Karpas-422 (cell line): Measurements from ENCODE around the gene COL6A1. TPM values are rescaled to one million over a fixed set of nuclear protein-coding genes. Genes with fewer than 3 reads are reported as not detected.

Experiments used
- DNase-seq: peaks from one replicate; pipeline ENCODE4 v3.0.0-alpha.2; 2015
- H2AFZ ChIP-seq: fragments of 200-600 bp; sonication (generic); 2 replicates; pipeline ENCODE4 v1.6.1; 2014; ENCODE audit warnings: antibody characterized with exemption, low read length, mixed read lengths
- H3K27ac ChIP-seq: fragments of 200-600 bp; sonication (generic); 2 replicates; pipeline ENCODE4 v1.5.1; 2014; ENCODE audit warnings: mild to moderate bottlenecking, low read length, moderate library complexity
- H3K27me3 ChIP-seq: fragments of 200-600 bp; sonication (generic); 2 replicates; pipeline ENCODE4 v1.6.1; 2014; ENCODE audit warnings: low read length, mixed read lengths
- H3K36me3 ChIP-seq: fragments of 200-600 bp; sonication (generic); 2 replicates; pipeline ENCODE4 v1.6.1; 2014; ENCODE audit warnings: low read length, mixed read lengths; ENCODE audit not compliant: insufficient read depth
- H3K4me1 ChIP-seq: fragments of 200-600 bp; sonication (generic); 2 replicates; pipeline ENCODE4 v1.6.1; 2014; ENCODE audit warnings: mild to moderate bottlenecking, low read length, mixed read lengths
- H3K4me2 ChIP-seq: fragments of 200-600 bp; sonication (generic); 2 replicates; pipeline ENCODE4 v1.6.1; 2014; ENCODE audit warnings: low read length, low read depth, mild to moderate bottlenecking; ENCODE audit not compliant: poor library complexity, severe bottlenecking
- H3K4me3 ChIP-seq: fragments of 200-600 bp; sonication (generic); 2 replicates; pipeline ENCODE4 v1.5.1; 2014; ENCODE audit warnings: mild to moderate bottlenecking, antibody characterized with exemption, low read length, mixed read lengths
- H3K79me2 ChIP-seq: fragments of 200-600 bp; sonication (generic); 2 replicates; pipeline ENCODE4 v1.6.1; 2014; ENCODE audit warnings: mild to moderate bottlenecking, low read length, mixed read lengths
- H3K9ac ChIP-seq: fragments of 200-600 bp; sonication (generic); 2 replicates; pipeline ENCODE4 v1.6.0; 2014; ENCODE audit warnings: low read length
- H3K9me2 ChIP-seq: fragments of 200-600 bp; sonication (generic), shearing (Covaris generic); replicated peaks from 2 replicates; pipeline ENCODE4 v1.6.0; 2014; ENCODE audit warnings: mild to moderate bottlenecking, low read length, moderate library complexity; ENCODE audit not compliant: insufficient read depth
- H3K9me3 ChIP-seq: fragments of 300-700, 200-600 bp; sonication (generic); 2 replicates; pipeline ENCODE4 v1.6.1; 2014; ENCODE audit warnings: low read length, mixed read lengths
- H4K20me1 ChIP-seq: fragments of 200-600 bp; sonication (generic); 2 replicates; pipeline ENCODE4 v1.6.1; 2014; ENCODE audit warnings: mild to moderate bottlenecking, antibody characterized with exemption, low read length, low read depth; ENCODE audit not compliant: insufficient read depth
- total RNA-seq: library from RNA; depleted of rRNA; stranded (reverse); fragments of >200 nt; shearing (Covaris generic); gene quantifications from 2 replicates; pipeline ENCODE4 v1.2.3, GENCODE V29; 2014; ENCODE audit warnings: low replicate concordance

The COL6A1 gene
- total RNA-seq, 1 experiment from 2014 or later: not detected

- H3K9ac ChIP-seq: no peak overlapping the region
- no peaks in the 10 kb centered on the region for H3K9me3 ChIP-seq
- no peak overlapping the region for H3K4me2 ChIP-seq
- no peak overlapping the region for H3K27ac ChIP-seq
- H3K4me3 ChIP-seq: no peak overlapping the region
- no peaks in the 10 kb centered on the region for H3K36me3 ChIP-seq
- no peaks in the 10 kb centered on the region for H3K9me2 ChIP-seq
- H4K20me1 ChIP-seq: no peaks in the 10 kb centered on the region
- H3K27me3 ChIP-seq: no peaks in the 10 kb centered on the region
- no peak for DNase-seq
- H2AFZ ChIP-seq: no peak overlapping the region
- H3K4me1 ChIP-seq: no peaks in the 10 kb centered on the region
- H3K79me2 ChIP-seq: no peaks in the 10 kb centered on the region
These were observed 4.1 kb downstream of the COL6A1 start for GRCh38 chr21:45985471-45986315.

GRCh38 chr21:45986316-45987051 lies 4.9 kb downstream of the COL6A1 start:
- H3K36me3 ChIP-seq: no peaks in the 10 kb centered on the region
- no peak overlapping the region for H2AFZ ChIP-seq
- H3K4me2 ChIP-seq: no peak overlapping the region
- no peak overlapping the region for H3K9ac ChIP-seq
- no peak for DNase-seq
- no peaks in the 10 kb centered on the region for H3K79me2 ChIP-seq
- no peak overlapping the region for H3K4me3 ChIP-seq
- no peak overlapping the region for H3K27ac ChIP-seq
- no peaks in the 10 kb centered on the region for H3K9me3 ChIP-seq
- H3K4me1 ChIP-seq: no peaks in the 10 kb centered on the region
- H3K9me2 ChIP-seq: no peaks in the 10 kb centered on the region
- H3K27me3 ChIP-seq: no peaks in the 10 kb centered on the region
- H4K20me1 ChIP-seq: no peaks in the 10 kb centered on the region

- H3K9me3 ChIP-seq: no peaks in the 10 kb centered on the region
- no peaks in the 10 kb centered on the region for H3K4me1 ChIP-seq
- H3K27me3 ChIP-seq: no peaks in the 10 kb centered on the region
- no peak overlapping the region for H3K27ac ChIP-seq
- no peak overlapping the region for H2AFZ ChIP-seq
- H3K9me2 ChIP-seq: no peaks in the 10 kb centered on the region
- H4K20me1 ChIP-seq: no peaks in the 10 kb centered on the region
- H3K9ac ChIP-seq: no peak overlapping the region
- H3K36me3 ChIP-seq: no peaks in the 10 kb centered on the region
- H3K4me2 ChIP-seq: no peak overlapping the region
- H3K4me3 ChIP-seq: no peak overlapping the region
- H3K79me2 ChIP-seq: no peaks in the 10 kb centered on the region
- DNase-seq: no peak
These were observed 5.6 kb downstream of the COL6A1 start for GRCh38 chr21:45987121-45987711.

GRCh38 chr21:45988366-45989347 lies 7.1 kb downstream of the COL6A1 start:
- Histone ChIP-seq H2AFZ (no peak overlapping the region), H3K4me1 (no peaks in the 10 kb centered on the region), H3K9me3 (no peaks in the 10 kb centered on the region), H3K4me3 (no peak overlapping the region), H3K36me3 (no peaks in the 10 kb centered on the region), H3K27ac (no peak overlapping the region), H4K20me1 (no peaks in the 10 kb centered on the region), H3K9me2 (no peaks in the 10 kb centered on the region), H3K79me2 (no peaks in the 10 kb centered on the region), H3K9ac (no peak overlapping the region), H3K27me3 (no peaks in the 10 kb centered on the region), H3K4me2 (no peak overlapping the region)
- DNase-seq: no peak

GRCh38 chr21:45989355-45990048 lies 7.9 kb downstream of the COL6A1 start:
- Histone ChIP-seq H3K27me3 (no peaks in the 10 kb centered on the region), H3K9ac (no peak overlapping the region), H3K36me3 (no peaks in the 10 kb centered on the region), H3K9me2 (no peaks in the 10 kb centered on the region), H3K4me1 (no peaks in the 10 kb centered on the region), H3K4me2 (no peak overlapping the region), H3K79me2 (no peaks in the 10 kb centered on the region), H4K20me1 (no peaks in the 10 kb centered on the region), H2AFZ (no peak overlapping the region), H3K4me3 (no peak overlapping the region), H3K27ac (no peak overlapping the region), H3K9me3 (no peaks in the 10 kb centered on the region)
- DNase-seq: no peak

- Histone ChIP-seq H3K36me3 (no peaks in the 10 kb centered on the region), H3K9ac (no peak overlapping the region), H3K9me3 (no peaks in the 10 kb centered on the region), H3K79me2 (no peaks in the 10 kb centered on the region), H4K20me1 (no peaks in the 10 kb centered on the region), H3K4me3 (no peak overlapping the region), H3K27me3 (no peaks in the 10 kb centered on the region), H3K27ac (no peak overlapping the region), H3K4me2 (no peak overlapping the region), H3K9me2 (no peaks in the 10 kb centered on the region), H3K4me1 (no peaks in the 10 kb centered on the region), H2AFZ (no peak overlapping the region)
- DNase-seq: no peak
These were observed 8.6 kb downstream of the COL6A1 start for GRCh38 chr21:45990049-45990711.
